Neural crest cell (in vitro differentiated cells): ENCODE data around the gene ASTN1. TPM values are rescaled to one million over a fixed set of nuclear protein-coding genes. Genes with fewer than 3 reads are reported as not detected.

Experiments used
- DNase-seq: peaks from one replicate; pipeline ENCODE4 v3.0.0; 2021; ENCODE audit warnings: low read depth, mixed read lengths, low spot score
- H3K27ac Mint-ChIP-seq: one replicate; pipeline ENCODE4 v1.8.0; 2021; ENCODE audit warnings: mild to moderate bottlenecking, mixed read lengths; ENCODE audit not compliant: unreplicated experiment
- H3K27me3 Mint-ChIP-seq: 2 replicates; pipeline ENCODE4 v1.8.0; 2021; ENCODE audit warnings: low read depth, mild to moderate bottlenecking, mixed read lengths
- H3K36me3 Mint-ChIP-seq: 2 replicates; pipeline ENCODE4 v1.8.0; 2021; ENCODE audit warnings: low read depth, mild to moderate bottlenecking, mixed read lengths
- H3K4me1 Mint-ChIP-seq: 2 replicates; pipeline ENCODE4 v1.8.0; 2021; ENCODE audit warnings: mixed read lengths
- H3K4me3 Mint-ChIP-seq: one replicate; pipeline ENCODE4 v1.8.0; 2021; ENCODE audit warnings: mild to moderate bottlenecking, mixed read lengths
- H3K9me3 Mint-ChIP-seq: 2 replicates; pipeline ENCODE4 v1.8.0; 2021; ENCODE audit warnings: mixed read lengths
- CTCF ChIP-seq: fragments of 200-600 bp; sonication (generic); conservative IDR thresholded peaks from 2 replicates; pipeline ENCODE4 v1.5.0; 2021; ENCODE audit warnings: antibody characterized with exemption, mild to moderate bottlenecking
- total RNA-seq: library from RNA; stranded (reverse); gene quantifications from 2 replicates; pipeline ENCODE4 v1.2.1, GENCODE V29; 2021

ASTN1 gene
- total RNA-seq, 1 donor from 2014 or later, result 21.8 TPM

- Mint-ChIP-seq H3K27me3 (peaks cover 23% of the 10 kb centered on the region), H3K36me3 (no peaks in the 10 kb centered on the region), H3K4me1 (peaks cover 30% of the 10 kb centered on the region), H3K9me3 (no peaks in the 10 kb centered on the region), H3K27ac (no peak overlapping the region), H3K4me3 (peak overlapping the region; percentile 88)
- no peak for TF ChIP-seq CTCF
- no peak for DNase-seq
Observed at GRCh38 chr1:177165069-177165439, 542 bp upstream of the ASTN1 start.

- peak; percentile 16 for DNase-seq
- Mint-ChIP-seq H3K9me3 (no peaks in the 10 kb centered on the region), H3K27ac (peak overlapping the region; percentile 44), H3K27me3 (peaks cover 23% of the 10 kb centered on the region), H3K4me1 (peaks cover 30% of the 10 kb centered on the region), H3K36me3 (no peaks in the 10 kb centered on the region), H3K4me3 (peak overlapping the region; percentile 88)
- no peak for TF ChIP-seq CTCF
Observed at GRCh38 chr1:177163844-177164379, 600 bp downstream of the ASTN1 start.

- H3K4me1 Mint-ChIP-seq, result peaks cover 30% of the 10 kb centered on the region
- DNase-seq, result no peak
- no peak overlapping the region for H3K27ac Mint-ChIP-seq
- peak overlapping the region; percentile 88 for H3K4me3 Mint-ChIP-seq
- no peaks in the 10 kb centered on the region for H3K9me3 Mint-ChIP-seq
- peaks cover 2% of the 10 kb centered on the region for H3K36me3 Mint-ChIP-seq
- peaks cover 23% of the 10 kb centered on the region for H3K27me3 Mint-ChIP-seq
- no peak for TF ChIP-seq CTCF
Observed at GRCh38 chr1:177162243-177162642, 2.3 kb downstream of the ASTN1 start.

GRCh38 chr1:177146499-177146898 lies 18.0 kb downstream of the ASTN1 start:
- Mint-ChIP-seq H3K27ac (no peak overlapping the region), H3K4me1 (peaks cover 25% of the 10 kb centered on the region), H3K27me3 (no peaks in the 10 kb centered on the region), H3K36me3 (no peaks in the 10 kb centered on the region), H3K9me3 (no peaks in the 10 kb centered on the region), H3K4me3 (no peak overlapping the region)
- no peak for TF ChIP-seq CTCF
- no peak for DNase-seq

GRCh38 chr1:177145106-177146070 lies 19.1 kb downstream of the ASTN1 start:
- no peak for TF ChIP-seq CTCF
- H3K36me3 Mint-ChIP-seq, result no peaks in the 10 kb centered on the region
- DNase-seq, result no peak
- peaks cover 25% of the 10 kb centered on the region for H3K4me1 Mint-ChIP-seq
- H3K27me3 Mint-ChIP-seq, result no peaks in the 10 kb centered on the region
- H3K9me3 Mint-ChIP-seq, result no peaks in the 10 kb centered on the region
- H3K27ac Mint-ChIP-seq, result peak overlapping the region; percentile 9
- H3K4me3 Mint-ChIP-seq, result no peak overlapping the region
